SK-N-SH treated with all-trans-retinoic acid at 6 μM for 48 hours (cell line): ENCODE results near the gene XKR8.

ENCODE experiments used
- BACH2 ChIP-seq: fragments of 250-450 bp; sonication (Bioruptor Pico); IDR thresholded peaks from 2 replicates; pipeline ENCODE4 v1.9.0; 2021; ENCODE audit warnings: mild to moderate bottlenecking, borderline replicate concordance
- GLIS3 ChIP-seq: fragments of 250-450 bp; sonication (Bioruptor Pico); IDR thresholded peaks from 2 replicates; pipeline ENCODE4 v1.5.0; 2020; ENCODE audit warnings: mild to moderate bottlenecking, moderate library complexity
- ISL1 ChIP-seq: fragments of 250-450 bp; sonication (Bioruptor Pico); IDR thresholded peaks from 2 replicates; pipeline ENCODE4 v2.1.2; 2022; ENCODE audit warnings: mild to moderate bottlenecking, moderate library complexity
- TOX ChIP-seq: fragments of 250-450 bp; sonication (Bioruptor Pico); IDR thresholded peaks from 2 replicates; pipeline ENCODE4 v1.8.0; 2021; ENCODE audit warnings: mild to moderate bottlenecking, moderate library complexity, borderline replicate concordance
- ZNF70 ChIP-seq: fragments of 450-650 bp; formaldehyde crosslinking; IDR thresholded peaks from 2 replicates; pipeline ENCODE4 v1.5.0; 2020; ENCODE audit warnings: mild to moderate bottlenecking, moderate library complexity
- TF ChIP-seq, protein P1 (sequence below): fragments of 250-450 bp; sonication (Bioruptor Pico); IDR thresholded peaks from 2 replicates; pipeline ENCODE4 v1.5.0; 2020; ENCODE audit warnings: mild to moderate bottlenecking, moderate library complexity

DNA sequence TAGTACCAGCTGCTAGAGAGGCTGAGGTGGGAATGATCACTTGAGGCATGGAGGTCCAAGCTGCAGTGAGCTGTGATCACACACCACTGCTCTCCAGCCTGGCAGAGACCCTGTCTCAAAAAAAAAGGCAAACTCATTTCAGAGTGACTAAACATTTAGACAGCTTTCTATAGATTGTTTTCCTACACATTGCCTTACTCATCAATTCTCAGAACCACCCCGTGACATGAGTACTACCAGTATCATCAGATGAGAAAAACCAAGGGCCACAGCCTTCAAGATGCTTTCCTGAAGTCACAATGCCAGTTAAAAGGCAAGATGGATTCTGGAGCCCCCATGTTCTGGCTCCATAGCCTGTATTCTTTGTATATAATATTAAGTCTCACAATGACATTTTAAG, 47.3 kb upstream of the XKR8 start:
- TF ChIP-seq, protein P1, sequence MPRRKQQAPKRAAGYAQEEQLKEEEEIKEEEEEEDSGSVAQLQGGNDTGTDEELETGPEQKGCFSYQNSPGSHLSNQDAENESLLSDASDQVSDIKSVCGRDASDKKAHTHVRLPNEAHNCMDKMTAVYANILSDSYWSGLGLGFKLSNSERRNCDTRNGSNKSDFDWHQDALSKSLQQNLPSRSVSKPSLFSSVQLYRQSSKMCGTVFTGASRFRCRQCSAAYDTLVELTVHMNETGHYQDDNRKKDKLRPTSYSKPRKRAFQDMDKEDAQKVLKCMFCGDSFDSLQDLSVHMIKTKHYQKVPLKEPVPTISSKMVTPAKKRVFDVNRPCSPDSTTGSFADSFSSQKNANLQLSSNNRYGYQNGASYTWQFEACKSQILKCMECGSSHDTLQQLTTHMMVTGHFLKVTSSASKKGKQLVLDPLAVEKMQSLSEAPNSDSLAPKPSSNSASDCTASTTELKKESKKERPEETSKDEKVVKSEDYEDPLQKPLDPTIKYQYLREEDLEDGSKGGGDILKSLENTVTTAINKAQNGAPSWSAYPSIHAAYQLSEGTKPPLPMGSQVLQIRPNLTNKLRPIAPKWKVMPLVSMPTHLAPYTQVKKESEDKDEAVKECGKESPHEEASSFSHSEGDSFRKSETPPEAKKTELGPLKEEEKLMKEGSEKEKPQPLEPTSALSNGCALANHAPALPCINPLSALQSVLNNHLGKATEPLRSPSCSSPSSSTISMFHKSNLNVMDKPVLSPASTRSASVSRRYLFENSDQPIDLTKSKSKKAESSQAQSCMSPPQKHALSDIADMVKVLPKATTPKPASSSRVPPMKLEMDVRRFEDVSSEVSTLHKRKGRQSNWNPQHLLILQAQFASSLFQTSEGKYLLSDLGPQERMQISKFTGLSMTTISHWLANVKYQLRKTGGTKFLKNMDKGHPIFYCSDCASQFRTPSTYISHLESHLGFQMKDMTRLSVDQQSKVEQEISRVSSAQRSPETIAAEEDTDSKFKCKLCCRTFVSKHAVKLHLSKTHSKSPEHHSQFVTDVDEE (CRISPR knock-in tag) = no peak
- TF ChIP-seq ZNF70 (CRISPR knock-in tag) (no peak), ISL1 (CRISPR knock-in tag) (no peak), TOX (CRISPR knock-in tag) (no peak), GLIS3 (CRISPR knock-in tag) (no peak), BACH2 (CRISPR knock-in tag) (no peak)
